HepG2 (cell line): Measurements from ENCODE around the gene SH3TC2. TPM values are rescaled to one million over a fixed set of nuclear protein-coding genes. Genes with fewer than 3 reads are reported as not detected.

Experiments used
- ATAC-seq: fragments of 200-7000 bp; cut with Tn5 transposase; 3 replicates; pipeline ENCODE4 v1.9.1; 2020; ENCODE audit warnings: mild to moderate bottlenecking, moderate library complexity
- BruUV-seq: library from RNA; stranded (reverse); fragments of 400-500 nt; replicated peaks from 2 replicates; lab custom pipeline; 2021; lab: Mats Ljungman, UMichigan
- CTCF ChIA-PET: fragments of 300-600 bp; formaldehyde crosslinking; extraction: SDS; loops from one replicate; lab custom pipeline; 2021; ENCODE audit warnings: low total read pairs, inconsistent platforms, low intra/inter-chr PET ratio; lab: Yijun Ruan, JAX
- POLR2A ChIA-PET: fragments of 350-600 bp; sonication (Branson Sonifier 250); formaldehyde crosslinking; loops from one replicate; lab custom pipeline; 2020; ENCODE audit warnings: antibody characterized with exemption, inconsistent platforms; lab: Yijun Ruan, JAX
- DNase-seq: peaks from one replicate; pipeline ENCODE4 v3.0.0-alpha.2; 2015; ENCODE audit warnings: low spot score
- FAIRE-seq: peaks from 3 replicates; lab custom pipeline; 2011; peaks lifted over from hg19 to GRCh38; lab: Jason Lieb, UNC
- H2AFZ ChIP-seq: one replicate; pipeline ENCODE4 v1.6.1; 2011; ENCODE audit warnings: low read length, inconsistent platforms
- H3K27ac ChIP-seq: fragments of 300-600 bp; 3 replicates; pipeline ENCODE4 v1.8.0; 2011; ENCODE audit warnings: mixed run types, mild to moderate bottlenecking, mixed read lengths, low read length, inconsistent platforms; ENCODE audit not compliant: insufficient read depth; ENCODE audit errors: extremely low read length
- H3K27me3 ChIP-seq, 2 experiments: fragments of 200-600 bp in 1 of 2; 2 replicates in 1 of 2; 3 replicates in 1 of 2; pipeline versions ENCODE4 v1.6.0 to v1.8.0; 2011; ENCODE audit warnings: low read length in 2 of 2, mild to moderate bottlenecking in 2 of 2, moderate library complexity in 2 of 2, inconsistent platforms in 1 of 2; ENCODE audit not compliant: insufficient read depth in 2 of 2, control insufficient read depth in 1 of 2
- H3K36me3 ChIP-seq, 2 experiments: fragments of 200-600 bp in 1 of 2; replicated peaks in 1 of 2; 2 replicates in 1 of 2; 3 replicates in 1 of 2; pipeline versions ENCODE4 v1.5.1 to v1.8.0; 2011; ENCODE audit warnings: low read length in 2 of 2, inconsistent platforms in 1 of 2; ENCODE audit not compliant: insufficient read depth in 2 of 2, control insufficient read depth in 1 of 2
- H3K4me1 ChIP-seq: 2 replicates; pipeline ENCODE4 v1.5.1; 2012; ENCODE audit warnings: low read length, inconsistent platforms; ENCODE audit not compliant: insufficient read depth
- H3K4me2 ChIP-seq: 2 replicates; pipeline ENCODE4 v1.6.0; 2011; ENCODE audit warnings: low read depth, low read length, inconsistent platforms
- H3K4me3 ChIP-seq, 3 experiments: fragments of 200-600 bp in 1 of 3; sonication (generic), shearing (Covaris generic) in 1 of 3; replicated peaks in 1 of 3; 2 replicates each; pipeline ENCODE4 v1.5.1; 2011 to 2016; ENCODE audit warnings: low read length in 3 of 3, inconsistent platforms in 2 of 3, low read depth in 2 of 3, mild to moderate bottlenecking in 2 of 3, control low read depth in 1 of 3, mixed read lengths in 1 of 3; ENCODE audit not compliant: insufficient read depth in 1 of 3
- H3K79me2 ChIP-seq: one replicate; pipeline ENCODE4 v1.6.1; 2011; ENCODE audit warnings: low read length, inconsistent platforms; ENCODE audit not compliant: insufficient read depth
- H3K9ac ChIP-seq: 2 replicates; pipeline ENCODE4 v1.6.0; 2011; ENCODE audit warnings: mild to moderate bottlenecking, low read depth, low read length, inconsistent platforms; ENCODE audit not compliant: insufficient read depth
- H3K9me3 ChIP-seq: 2 replicates; pipeline ENCODE4 v1.5.1; 2012; ENCODE audit warnings: mild to moderate bottlenecking, low read length
- H4K20me1 ChIP-seq: 2 replicates; pipeline ENCODE4 v1.6.0; 2011; ENCODE audit warnings: inconsistent platforms, mild to moderate bottlenecking, low read length, moderate library complexity; ENCODE audit not compliant: insufficient read depth
- ARID5B ChIP-seq: IDR thresholded peaks from 2 replicates; pipeline ENCODE4 v1.4.0; 2020; ENCODE audit warnings: mild to moderate bottlenecking, missing genetic modification reagents
- ATRX ChIP-seq: sonication (generic); formaldehyde crosslinking; IDR thresholded peaks from 2 replicates; pipeline ENCODE4 v1.4.0; 2020; ENCODE audit warnings: missing genetic modification reagents, borderline replicate concordance
- CHD2 ChIP-seq: IDR thresholded peaks from 2 replicates; pipeline ENCODE4 v1.6.1; 2011; ENCODE audit warnings: low read depth, low read length, improper control_type of control experiment
- EEA1 ChIP-seq: sonication (generic); formaldehyde crosslinking; IDR thresholded peaks from 2 replicates; pipeline ENCODE4 v1.5.1; 2020; ENCODE audit warnings: mild to moderate bottlenecking, missing genetic modification reagents, borderline replicate concordance
- FOSL2 ChIP-seq: sonication (generic); formaldehyde crosslinking; IDR thresholded peaks from 2 replicates; pipeline ENCODE4 v1.4.0; 2020; ENCODE audit warnings: missing genetic modification reagents
- HMG20A ChIP-seq: IDR thresholded peaks from 2 replicates; pipeline ENCODE4 v1.6.1; 2016; ENCODE audit warnings: borderline replicate concordance
- JDP2 ChIP-seq: sonication (generic); formaldehyde crosslinking; IDR thresholded peaks from 2 replicates; pipeline ENCODE4 v1.8.1; 2022; ENCODE audit warnings: missing genetic modification reagents, borderline replicate concordance
- NFYB ChIP-seq: sonication (generic); formaldehyde crosslinking; IDR thresholded peaks from 2 replicates; pipeline ENCODE4 v1.4.0; 2020; ENCODE audit warnings: missing genetic modification reagents
- THYN1 ChIP-seq: sonication (generic); formaldehyde crosslinking; IDR thresholded peaks from 2 replicates; pipeline ENCODE4 v1.8.1; 2023; ENCODE audit warnings: low read depth, mild to moderate bottlenecking, moderate library complexity, missing genetic modification reagents, borderline replicate concordance
- ZFP36L1 ChIP-seq: sonication (generic); formaldehyde crosslinking; IDR thresholded peaks from 2 replicates; pipeline ENCODE4 v1.8.0; 2022; ENCODE audit warnings: mild to moderate bottlenecking, missing genetic modification reagents, moderate library complexity
- ZNF274 ChIP-seq: sonication (generic); formaldehyde crosslinking; IDR thresholded peaks from 2 replicates; pipeline ENCODE4 v1.5.1; 2020; ENCODE audit warnings: mild to moderate bottlenecking, missing genetic modification reagents
- ZNF501 ChIP-seq: sonication (generic); formaldehyde crosslinking; IDR thresholded peaks from 2 replicates; pipeline ENCODE4 v1.5.1; 2020; ENCODE audit warnings: mild to moderate bottlenecking, moderate library complexity, missing genetic modification reagents
- ZNF552 ChIP-seq: sonication (generic); formaldehyde crosslinking; IDR thresholded peaks from 2 replicates; pipeline ENCODE4 v1.9.0; 2022; ENCODE audit warnings: missing genetic modification reagents, mild to moderate bottlenecking, borderline replicate concordance
- ZNF879 ChIP-seq: sonication (generic); formaldehyde crosslinking; IDR thresholded peaks from 2 replicates; pipeline ENCODE4 v1.8.1; 2023; ENCODE audit warnings: missing genetic modification reagents
- ZSCAN31 ChIP-seq: sonication (generic); formaldehyde crosslinking; IDR thresholded peaks from 2 replicates; pipeline ENCODE4 v1.5.0; 2020; ENCODE audit warnings: low read depth, mild to moderate bottlenecking, missing genetic modification reagents
- in situ Hi-C: cut with HindIII; loops from 2 replicates; pipeline ENCODE4 v1.10.0; 2017; ENCODE audit warnings: low pct_unique_long_range_greater_than_20kb; ENCODE audit not compliant: extremely low pct_ligation_motif_present
- intact Hi-C: fragments of 100-400 bp; cut with micrococcal nuclease; formaldehyde crosslinking; loops from one replicate; pipeline ENCODE4 v1.10.0; 2022; ENCODE audit not compliant: unreplicated experiment
- polyA plus RNA-seq, 8 experiments: library from polyadenylated mRNA; depleted of rRNA in 3 of 8; stranded (reverse) in 7 of 8; unstranded in 1 of 8; fragments of >200 nt; fragmentation: Illumina TruSeq in 4 of 8; extraction: Trizol in 4 of 8; gene quantifications; 2 replicates each; pipeline versions ENCODE4 v1.2.1 to v1.2.3, GENCODE V29; 2011 to 2016; ENCODE audit warnings: low read depth in 4 of 8, missing spikeins in 1 of 8, mixed read lengths in 1 of 8; ENCODE audit not compliant: insufficient read depth in 1 of 8
- total RNA-seq, 5 experiments: library from RNA; depleted of rRNA; stranded (reverse); fragments of >200 nt; fragmentation: Illumina TruSeq; extraction: Trizol; gene quantifications; 2 replicates each; pipeline ENCODE4 v1.2.3, GENCODE V29; 2016; ENCODE audit warnings: low read depth in 1 of 5

The SH3TC2 gene
- total and polyA plus RNA-seq, 2 of the 13 experiments (the other 11 are each of a cell fraction or from before 2014, with no cell fraction given): 0.34 to 0.71 TPM

GRCh38 chr5:149100331-149100730 lies 37.5 kb upstream of the SH3TC2 start:
- Histone ChIP-seq H3K9ac (no peak overlapping the region), H2AFZ (no peak overlapping the region), H3K9me3 (peaks cover 13% of the 10 kb centered on the region; the same call in 1 of the 2 replicates), H3K27me3 (no peaks in the 10 kb centered on the region), H3K4me1 (no peaks in the 10 kb centered on the region), H3K4me3 (no peak overlapping the region), H3K36me3 (no peaks in the 10 kb centered on the region), H4K20me1 (no peaks in the 10 kb centered on the region), H3K79me2 (no peaks in the 10 kb centered on the region), H3K27ac (no peak overlapping the region), H3K4me2 (no peak overlapping the region)
- FAIRE-seq (no peak), DNase-seq (no peak), ATAC-seq (no peak)
- ChIA-PET CTCF (no interaction called here), POLR2A (no interaction called here)
- no TSS peak for BruUV-seq
- TF ChIP-seq ZNF879 (CRISPR knock-in tag): no peak
- no peak for TF ChIP-seq ZFP36L1 (CRISPR knock-in tag)
- TF ChIP-seq ZNF552 (CRISPR knock-in tag): no peak
- TF ChIP-seq ARID5B (CRISPR knock-in tag): no peak
- TF ChIP-seq HMG20A (CRISPR knock-in tag): no peak
- no peak for TF ChIP-seq ATRX (CRISPR knock-in tag)
- TF ChIP-seq ZNF501 (CRISPR knock-in tag): no peak
- TF ChIP-seq NFYB (CRISPR knock-in tag): no peak
- TF ChIP-seq ZSCAN31 (CRISPR knock-in tag): no peak
- no peak for TF ChIP-seq ZNF274
- no peak for TF ChIP-seq THYN1 (CRISPR knock-in tag)
- no peak for TF ChIP-seq EEA1 (CRISPR knock-in tag)
- no peak for TF ChIP-seq CHD2
- no peak for TF ChIP-seq JDP2 (CRISPR knock-in tag)
- TF ChIP-seq FOSL2: no peak
- in situ Hi-C loops (no loop called here), intact Hi-C loops (no loop called here)
